Endodermal cell (in vitro differentiated cells): ENCODE data around the gene COLEC11. TPM values are rescaled to one million over a fixed set of nuclear protein-coding genes. Genes with fewer than 3 reads are reported as not detected.

Experiments
- DNase-seq: peaks from one replicate; pipeline ENCODE4 v3.0.0-alpha.2; 2017
- H3K27ac ChIP-seq: 2 replicates; pipeline ENCODE4 v1.5.1; 2013; ENCODE audit warnings: mild to moderate bottlenecking, low read depth, low read length, moderate library complexity
- H3K27me3 ChIP-seq: 2 replicates; pipeline ENCODE4 v1.6.1; 2013; ENCODE audit warnings: mild to moderate bottlenecking, low read length, moderate library complexity; ENCODE audit not compliant: insufficient read depth, control insufficient read depth, poor library complexity, severe bottlenecking
- H3K36me3 ChIP-seq: 2 replicates; pipeline ENCODE4 v1.7.0; 2013; ENCODE audit warnings: mild to moderate bottlenecking, low read length, moderate library complexity; ENCODE audit not compliant: control insufficient read depth, insufficient read depth
- H3K4me1 ChIP-seq: one replicate; pipeline ENCODE4 v1.7.0; 2013; ENCODE audit warnings: low read length; ENCODE audit not compliant: control insufficient read depth, insufficient read depth
- H3K4me3 ChIP-seq: 2 replicates; pipeline ENCODE4 v1.5.1; 2013; ENCODE audit warnings: mild to moderate bottlenecking, low read length, moderate library complexity
- H3K9ac ChIP-seq: 2 replicates; pipeline ENCODE4 v1.6.1; 2013; ENCODE audit warnings: mild to moderate bottlenecking, low read length, moderate library complexity; ENCODE audit not compliant: poor library complexity, severe bottlenecking; ENCODE audit errors: extremely low read depth
- H3K9me3 ChIP-seq: 2 replicates; pipeline ENCODE4 v1.6.1; 2013; ENCODE audit warnings: mild to moderate bottlenecking, low read length, moderate library complexity; ENCODE audit not compliant: control insufficient read depth
- H3K27ac Mint-ChIP-seq: 2 replicates; pipeline ENCODE4 v1.8.0; 2020; ENCODE audit warnings: mixed read lengths
- H3K27me3 Mint-ChIP-seq: 2 replicates; pipeline ENCODE4 v1.8.0; 2021; ENCODE audit warnings: mild to moderate bottlenecking, mixed read lengths; ENCODE audit not compliant: insufficient read depth
- H3K36me3 Mint-ChIP-seq: 2 replicates; pipeline ENCODE4 v1.8.0; 2020; ENCODE audit warnings: low read depth, mixed read lengths
- H3K4me1 Mint-ChIP-seq: 2 replicates; pipeline ENCODE4 v1.8.0; 2020; ENCODE audit warnings: mixed read lengths
- H3K4me3 Mint-ChIP-seq: 2 replicates; pipeline ENCODE4 v1.8.0; 2020; ENCODE audit warnings: mild to moderate bottlenecking, moderate library complexity, mixed read lengths
- H3K9me3 Mint-ChIP-seq: 2 replicates; pipeline ENCODE4 v1.8.0; 2020; ENCODE audit warnings: mild to moderate bottlenecking, mixed read lengths
- CTCF ChIP-seq: fragments of 200-600 bp; sonication (generic); conservative IDR thresholded peaks from 2 replicates; pipeline ENCODE4 v1.5.0; 2021; ENCODE audit warnings: antibody characterized with exemption, mild to moderate bottlenecking
- WGBS, 2 experiments: methylation state at CpG; one replicate each; pipeline versions ENCODE4 v1.1.5 to v1.1.7; 2013; ENCODE audit warnings: missing lambda C conversion rate in 2 of 2, mixed read lengths in 1 of 2; ENCODE audit not compliant: insufficient coverage in 1 of 2, insufficient read length in 1 of 2; 5-methylcytosine and 5-hydroxymethylcytosine counted together
- total RNA-seq, 2 donors: library from RNA; stranded (reverse); fragmentation: NEBNext Ultra II Directional in 1 of 2; extraction: Animal tissue kit (Norgen Biotek cat#: 25700) in 1 of 2; gene quantifications; 2 replicates in 1 of 2; 3 replicates in 1 of 2; pipeline ENCODE4 v1.2.1, GENCODE V29; 2021

Gene COLEC11
- total RNA-seq, 2 donors from 2014 or later = 1.1 to 1.5 TPM

GRCh38 chr2:3584608-3585260 is 10.2 kb upstream of the COLEC11 start:
- peaks cover 7% of the 10 kb centered on the region for H3K9me3 Mint-ChIP-seq
- H3K36me3 Mint-ChIP-seq = peaks cover 74% of the 10 kb centered on the region
- H3K27ac Mint-ChIP-seq = no peak overlapping the region
- H3K9me3 ChIP-seq = no peaks in the 10 kb centered on the region
- DNase-seq = no peak
- no peak overlapping the region for H3K4me3 Mint-ChIP-seq
- no peak overlapping the region for H3K4me3 ChIP-seq
- TF ChIP-seq CTCF = no peak
- H3K27me3 ChIP-seq = no peaks in the 10 kb centered on the region
- H3K27ac ChIP-seq = no peak overlapping the region
- H3K27me3 Mint-ChIP-seq = no peaks in the 10 kb centered on the region
- 63 to 100% methylated on average over 1 to 3 of the region's 4 CpGs for WGBS, 2 experiments
- peaks cover 5% of the 10 kb centered on the region for H3K4me1 Mint-ChIP-seq
- H3K4me1 ChIP-seq = no peaks in the 10 kb centered on the region
- no peak overlapping the region for H3K9ac ChIP-seq
- H3K36me3 ChIP-seq = peaks cover 55% of the 10 kb centered on the region

GRCh38 chr2:3585261-3586109 is 9.4 kb upstream of the COLEC11 start:
- WGBS, 2 experiments = 89 to 91% methylated on average over 16 to 29 of the region's 29 CpGs
- Histone ChIP-seq H3K9ac (no peak overlapping the region), H3K9me3 (no peaks in the 10 kb centered on the region), H3K27ac (peak overlapping the region; percentile 7), H3K27me3 (no peaks in the 10 kb centered on the region), H3K36me3 (peaks cover 47% of the 10 kb centered on the region), H3K4me1 (no peaks in the 10 kb centered on the region), H3K4me3 (no peak overlapping the region)
- no peak for DNase-seq
- Mint-ChIP-seq H3K4me1 (peaks cover 7% of the 10 kb centered on the region), H3K36me3 (peaks cover 68% of the 10 kb centered on the region), H3K27ac (no peak overlapping the region), H3K9me3 (peaks cover 8% of the 10 kb centered on the region), H3K4me3 (no peak overlapping the region), H3K27me3 (no peaks in the 10 kb centered on the region)
- no peak for TF ChIP-seq CTCF

- H3K36me3 Mint-ChIP-seq = peaks cover 60% of the 10 kb centered on the region
- no peak for TF ChIP-seq CTCF
- Histone ChIP-seq H3K9ac (no peak overlapping the region), H3K36me3 (peaks cover 40% of the 10 kb centered on the region), H3K27ac (no peak overlapping the region), H3K9me3 (no peaks in the 10 kb centered on the region), H3K27me3 (no peaks in the 10 kb centered on the region), H3K4me1 (no peaks in the 10 kb centered on the region), H3K4me3 (no peak overlapping the region)
- 92 to 98% methylated on average over 9 to 16 of the region's 16 CpGs for WGBS, 2 experiments
- peaks cover 8% of the 10 kb centered on the region for H3K9me3 Mint-ChIP-seq
- H3K27me3 Mint-ChIP-seq = no peaks in the 10 kb centered on the region
- H3K4me1 Mint-ChIP-seq = peaks cover 7% of the 10 kb centered on the region
- H3K4me3 Mint-ChIP-seq = no peak overlapping the region
- no peak overlapping the region for H3K27ac Mint-ChIP-seq
- DNase-seq = no peak
Observed at GRCh38 chr2:3586220-3586619, 8.7 kb upstream of the COLEC11 start.
